ENCODE data around the gene AMTN.

DNA sequence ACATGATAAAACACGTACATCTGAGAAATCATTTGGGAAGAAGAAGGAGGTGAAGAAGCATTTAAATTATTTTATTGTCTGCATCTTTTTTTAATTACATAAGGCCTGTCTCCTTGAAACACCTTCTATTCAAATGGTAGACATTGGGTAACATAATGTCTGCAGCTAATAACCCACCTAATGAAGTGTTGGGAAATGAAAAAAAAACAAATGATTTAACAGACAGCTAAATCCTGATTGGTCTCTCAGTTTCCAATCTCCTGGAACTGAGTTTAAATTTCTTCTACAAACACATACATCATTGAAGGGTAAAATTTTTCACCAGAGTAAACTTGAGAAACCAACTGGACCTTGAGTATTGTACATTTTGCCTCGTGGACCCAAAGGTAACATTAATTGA, at the start of gene AMTN:
- TF ChIP-seq, protein P1, sequence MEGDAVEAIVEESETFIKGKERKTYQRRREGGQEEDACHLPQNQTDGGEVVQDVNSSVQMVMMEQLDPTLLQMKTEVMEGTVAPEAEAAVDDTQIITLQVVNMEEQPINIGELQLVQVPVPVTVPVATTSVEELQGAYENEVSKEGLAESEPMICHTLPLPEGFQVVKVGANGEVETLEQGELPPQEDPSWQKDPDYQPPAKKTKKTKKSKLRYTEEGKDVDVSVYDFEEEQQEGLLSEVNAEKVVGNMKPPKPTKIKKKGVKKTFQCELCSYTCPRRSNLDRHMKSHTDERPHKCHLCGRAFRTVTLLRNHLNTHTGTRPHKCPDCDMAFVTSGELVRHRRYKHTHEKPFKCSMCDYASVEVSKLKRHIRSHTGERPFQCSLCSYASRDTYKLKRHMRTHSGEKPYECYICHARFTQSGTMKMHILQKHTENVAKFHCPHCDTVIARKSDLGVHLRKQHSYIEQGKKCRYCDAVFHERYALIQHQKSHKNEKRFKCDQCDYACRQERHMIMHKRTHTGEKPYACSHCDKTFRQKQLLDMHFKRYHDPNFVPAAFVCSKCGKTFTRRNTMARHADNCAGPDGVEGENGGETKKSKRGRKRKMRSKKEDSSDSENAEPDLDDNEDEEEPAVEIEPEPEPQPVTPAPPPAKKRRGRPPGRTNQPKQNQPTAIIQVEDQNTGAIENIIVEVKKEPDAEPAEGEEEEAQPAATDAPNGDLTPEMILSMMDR (IDR thresholded peaks at IDR 0.05), result no peak
- TF ChIP-seq POLR2AphosphoS5 (IDR thresholded peaks at IDR 0.05), result no peak
